ENCODE data around the gene FCRLB.
A peak's percentile ranks its signal among the peaks of the same experiment; 100 is the strongest.
"Not testable (repeated sequence)": the region's sequence is repeated elsewhere in the genome, so short reads cannot be mapped to it uniquely, and the experiment has no call there.

Gene FCRLB

GRCh38 chr1:161743231-161743630 lies 21.9 kb downstream of the FCRLB start:
- DNase-seq: no peak

GRCh38 chr1:161747801-161748200 lies 26.5 kb downstream of the FCRLB start:
- DNase-seq: no peak

DNA sequence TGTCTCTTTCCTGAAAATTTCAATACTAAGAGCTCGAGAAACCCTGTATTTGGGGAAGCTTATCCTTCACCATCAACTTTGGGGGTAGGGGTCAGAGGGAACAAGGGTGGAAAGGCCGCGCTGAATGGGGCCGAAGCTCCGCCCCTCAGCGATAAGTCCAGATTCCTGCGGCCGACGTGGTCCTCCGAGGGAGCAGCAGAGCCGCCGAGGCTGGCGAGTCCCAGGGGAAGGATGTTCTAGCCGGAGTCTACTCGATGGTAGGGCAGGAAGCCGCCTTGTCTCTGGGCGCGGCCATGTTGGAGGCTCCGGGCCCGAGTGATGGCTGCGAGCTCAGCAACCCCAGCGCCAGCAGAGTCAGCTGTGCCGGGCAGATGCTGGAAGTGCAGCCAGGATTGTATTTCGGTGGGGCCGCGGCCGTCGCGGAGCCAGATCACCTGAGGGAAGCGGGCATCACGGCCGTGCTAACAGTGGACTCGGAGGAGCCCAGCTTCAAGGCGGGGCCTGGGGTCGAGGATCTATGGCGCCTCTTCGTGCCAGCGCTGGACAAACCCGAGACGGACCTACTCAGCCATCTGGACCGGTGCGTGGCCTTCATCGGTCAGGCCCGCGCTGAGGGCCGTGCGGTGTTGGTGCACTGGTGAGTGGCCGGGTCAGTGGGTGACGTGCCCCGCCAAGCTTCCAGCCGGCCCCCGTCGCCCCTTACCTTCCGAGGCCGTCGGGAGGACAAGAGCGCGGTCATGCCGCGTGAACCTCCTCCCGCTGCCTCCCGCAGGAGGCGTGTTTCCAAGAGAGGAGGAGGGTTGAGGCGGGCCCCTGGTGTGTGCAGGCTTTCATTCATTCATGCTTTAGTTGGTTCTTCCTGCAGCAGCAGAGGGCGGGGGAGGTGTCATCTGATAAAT lies 28.4 kb downstream of the FCRLB start, which contains the start of gene DUSP12:
TSS of gene DUSP12 (plus strand) at position 278 of the 899 bp plus-strand sequence. CDS start at position 294, 16 bp downstream.
- DNase-seq: peak; percentile 72 to 75 (median 73)

DNA sequence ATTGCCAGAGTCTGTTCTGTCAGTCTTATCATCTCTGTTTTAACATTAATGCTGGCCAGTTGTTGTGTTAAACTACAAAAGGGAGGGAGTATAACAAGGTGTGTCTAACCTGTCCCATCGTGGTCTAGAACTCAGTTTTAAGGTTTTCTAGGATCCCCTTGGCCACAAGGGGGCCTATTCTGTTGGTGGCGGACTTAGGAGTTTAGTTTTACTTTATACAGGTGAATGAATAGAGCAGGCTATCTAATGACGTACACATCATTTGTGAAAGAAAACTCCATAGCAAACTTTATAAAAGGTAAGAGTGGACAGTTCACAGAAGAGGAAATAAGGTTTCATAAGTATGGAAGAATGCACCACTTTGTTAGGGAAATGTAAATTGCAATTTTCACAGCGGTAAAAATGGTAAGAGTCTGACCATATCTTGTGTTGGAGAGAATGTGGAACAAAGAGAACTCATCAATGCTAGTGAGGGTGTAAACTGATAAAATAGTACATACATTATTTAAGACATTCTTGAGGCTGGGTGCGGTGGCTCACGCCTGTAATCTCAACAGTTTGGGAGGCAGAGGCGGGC lies 42.3 kb downstream of the FCRLB start:
- peak in 2 of 4 experiments; percentile 14 to 22 for DNase-seq

DNA sequence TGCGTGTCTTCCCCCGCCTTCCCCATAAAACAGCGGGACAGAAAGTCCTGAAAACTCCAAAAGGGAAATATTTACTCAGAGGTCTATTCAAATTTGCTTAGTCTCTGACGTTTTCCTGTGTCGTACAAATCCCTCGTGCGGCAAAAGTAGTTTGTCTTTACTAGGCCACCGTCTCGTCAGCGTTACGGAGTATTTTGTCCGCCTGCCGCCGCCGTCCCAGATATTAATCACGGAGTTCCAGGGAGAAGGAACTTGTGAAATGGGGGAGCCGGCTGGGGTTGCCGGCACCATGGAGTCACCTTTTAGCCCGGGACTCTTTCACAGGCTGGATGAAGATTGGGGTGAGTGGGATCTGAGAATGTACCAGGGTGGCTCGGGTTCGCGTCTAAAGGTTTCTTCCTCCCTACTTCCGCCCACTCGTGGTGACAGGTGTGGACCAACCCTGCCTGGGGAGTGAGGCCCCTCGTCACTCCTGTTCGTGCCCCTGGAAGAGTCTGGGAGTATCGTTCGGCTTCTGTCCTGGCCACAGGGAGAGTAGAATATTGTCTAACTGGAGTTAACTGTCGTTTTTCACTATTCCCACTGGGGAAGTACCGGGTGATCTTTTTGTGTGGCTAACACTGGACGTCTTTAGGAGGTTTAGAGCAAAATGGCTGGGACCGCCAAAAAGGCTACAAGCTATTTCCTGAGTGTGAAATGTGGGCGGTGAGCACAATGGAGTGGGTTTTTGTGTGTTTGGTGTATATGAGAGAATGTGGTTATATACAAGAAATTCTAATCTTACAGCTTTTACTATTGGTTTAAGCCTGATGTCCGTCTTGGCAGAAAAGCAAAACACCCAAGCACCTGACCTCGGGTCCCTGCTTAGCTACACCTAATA lies 45.0 kb downstream of the FCRLB start, which contains the start of gene ATF6:
TSS of gene ATF6 (plus strand) at position 219 of the 880 bp plus-strand sequence. CDS start at position 260, 41 bp downstream.
- peak; percentile 48 to 67 (median 52) for DNase-seq

GRCh38 chr1:161768461-161768860 lies 47.1 kb downstream of the FCRLB start:
- DNase-seq: no peak

DNA sequence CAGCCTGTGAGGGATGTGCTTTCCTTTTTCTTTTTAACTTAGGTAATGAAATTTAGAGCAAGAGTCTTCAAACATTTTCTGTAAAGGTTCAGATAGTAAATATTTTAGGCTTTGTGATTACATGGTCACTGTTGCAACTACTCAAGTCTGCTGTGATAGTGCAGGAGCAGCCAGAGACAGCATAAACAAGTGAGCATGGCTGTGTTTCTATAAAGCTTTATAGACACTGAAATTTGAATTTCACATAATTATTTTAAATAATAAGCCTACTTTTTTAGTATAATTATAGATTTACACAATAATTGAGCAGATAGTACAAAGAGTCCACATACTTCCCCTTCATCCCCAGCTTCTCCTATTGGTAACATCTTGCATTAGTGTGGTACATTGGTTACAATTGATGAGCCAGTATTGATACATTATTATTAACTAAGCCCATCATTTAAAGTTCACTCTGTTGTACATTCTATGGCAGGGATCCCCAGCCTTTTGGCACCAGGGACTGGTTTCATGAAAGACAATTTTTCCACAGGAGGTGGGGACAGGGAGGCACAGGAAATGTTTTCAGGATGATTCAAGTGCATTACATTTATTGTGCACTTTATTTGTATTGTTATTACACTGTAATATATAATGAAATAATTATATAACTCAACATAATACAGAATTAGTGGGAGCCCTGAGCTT lies 47.8 kb downstream of the FCRLB start:
- no peak for DNase-seq

GRCh38 chr1:161769673-161770045 lies 48.3 kb downstream of the FCRLB start:
- not testable (repeated sequence) for DNase-seq

GRCh38 chr1:161770250-161770649 lies 48.9 kb downstream of the FCRLB start:
- DNase-seq: no peak

GRCh38 chr1:161771161-161771560 lies 49.8 kb downstream of the FCRLB start:
- no peak for DNase-seq

- DNase-seq: no peak
Measured at GRCh38 chr1:161771973-161772372, 50.6 kb downstream of the FCRLB start.

DNA sequence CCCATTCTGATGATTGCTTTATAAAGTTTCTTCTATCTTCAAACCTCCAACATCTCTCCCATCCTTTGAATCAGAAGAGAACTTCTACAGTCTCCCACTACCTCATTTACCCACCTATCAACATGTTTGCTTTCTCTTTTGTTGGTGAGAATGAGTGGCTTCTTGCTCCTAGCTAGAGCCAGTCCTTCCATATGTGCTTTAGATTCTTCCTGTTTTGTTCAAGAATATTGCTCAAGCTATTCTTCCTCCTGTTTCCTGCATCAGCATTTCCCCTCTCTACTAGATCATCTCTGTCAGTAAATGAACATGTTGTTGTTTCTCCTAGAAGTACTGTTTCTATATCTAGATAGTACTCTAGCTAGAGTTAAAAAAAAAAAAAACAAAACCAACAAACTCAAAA lies 51.1 kb downstream of the FCRLB start:
- DNase-seq: no peak

GRCh38 chr1:161773791-161774190 lies 52.4 kb downstream of the FCRLB start:
- DNase-seq: no peak

GRCh38 chr1:161777261-161777660 lies 55.9 kb downstream of the FCRLB start:
- DNase-seq: no peak

Measured in activated naive CD4-positive, alpha-beta T cell (primary cell).